GM10266 (cell line): ENCODE measurements around the gene WDR33.

Experiments
- DNase-seq: peaks from one replicate; pipeline ENCODE4 v3.0.0; 2012; ENCODE audit errors: extremely low spot score
- TF ChIP-seq, protein P1 (sequence below): IDR thresholded peaks from 2 replicates; pipeline ENCODE4 v1.5.1; 2012; ENCODE audit warnings: mild to moderate bottlenecking, low read depth; ENCODE audit not compliant: control insufficient read depth, insufficient read depth; ENCODE audit errors: missing control alignments

The WDR33 gene

DNA sequence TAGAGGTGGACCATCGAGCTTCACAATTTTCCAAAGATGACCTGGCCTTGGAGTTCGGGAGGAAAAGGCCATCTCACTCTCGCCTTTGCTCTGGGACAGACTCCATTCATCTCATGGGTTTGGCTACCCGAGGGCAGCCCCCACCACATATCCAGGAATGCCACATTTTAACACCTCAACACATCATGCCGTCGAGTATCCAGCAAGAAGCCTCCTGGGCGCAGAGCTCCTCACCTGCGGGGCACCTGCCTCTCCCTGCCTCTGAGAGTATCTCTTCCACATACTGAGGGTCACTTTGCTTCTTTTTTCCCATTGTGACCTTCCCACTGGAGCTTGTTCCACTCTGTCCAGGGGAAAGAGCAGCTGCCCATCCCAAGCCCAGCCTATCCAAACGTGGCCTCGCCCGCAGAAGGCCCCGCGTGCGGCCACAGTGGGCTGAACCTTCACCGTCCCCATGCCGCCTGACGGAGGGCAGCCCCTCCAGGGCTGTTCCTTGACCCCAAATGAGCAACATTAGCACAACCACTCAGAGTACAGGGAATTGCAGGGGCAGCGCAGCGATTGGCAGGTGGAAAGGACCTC, 130.2 kb downstream of the WDR33 start:
- DNase-seq, result no peak

DNA sequence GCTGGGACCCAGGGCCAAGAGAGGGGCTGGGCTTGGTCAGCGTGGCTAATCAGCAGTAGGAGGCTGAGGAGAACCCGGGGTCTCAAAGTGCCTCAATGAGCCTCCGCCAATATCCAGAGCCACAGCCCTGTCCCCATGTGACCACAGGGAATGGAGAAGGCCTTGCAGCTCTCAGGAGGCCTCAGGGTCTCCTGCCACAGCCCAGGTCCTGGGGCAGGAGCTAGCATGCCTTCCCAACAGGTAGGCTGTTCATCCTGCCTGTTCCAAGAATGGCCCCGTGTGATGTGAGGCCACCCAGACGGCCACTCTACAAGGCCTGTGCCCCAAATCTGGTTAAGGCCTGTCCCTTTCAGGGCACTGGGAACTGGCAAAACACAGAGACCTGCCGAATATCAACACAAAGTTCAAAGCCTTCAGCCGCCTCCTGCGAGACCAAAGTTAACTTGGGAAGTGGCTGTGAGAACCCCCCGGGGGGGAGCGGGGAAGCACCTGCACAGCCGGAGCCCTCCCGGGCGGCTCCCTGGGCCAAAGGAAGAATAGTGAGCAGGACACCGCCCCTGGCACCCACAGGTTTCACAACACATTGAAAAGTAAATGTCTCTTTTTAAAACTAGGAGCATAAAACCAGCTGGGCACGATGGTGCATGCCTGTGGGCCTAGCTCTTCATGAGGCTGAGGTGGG, 131.2 kb downstream of the WDR33 start:
- DNase-seq, result no peak
- TF ChIP-seq, protein P1, sequence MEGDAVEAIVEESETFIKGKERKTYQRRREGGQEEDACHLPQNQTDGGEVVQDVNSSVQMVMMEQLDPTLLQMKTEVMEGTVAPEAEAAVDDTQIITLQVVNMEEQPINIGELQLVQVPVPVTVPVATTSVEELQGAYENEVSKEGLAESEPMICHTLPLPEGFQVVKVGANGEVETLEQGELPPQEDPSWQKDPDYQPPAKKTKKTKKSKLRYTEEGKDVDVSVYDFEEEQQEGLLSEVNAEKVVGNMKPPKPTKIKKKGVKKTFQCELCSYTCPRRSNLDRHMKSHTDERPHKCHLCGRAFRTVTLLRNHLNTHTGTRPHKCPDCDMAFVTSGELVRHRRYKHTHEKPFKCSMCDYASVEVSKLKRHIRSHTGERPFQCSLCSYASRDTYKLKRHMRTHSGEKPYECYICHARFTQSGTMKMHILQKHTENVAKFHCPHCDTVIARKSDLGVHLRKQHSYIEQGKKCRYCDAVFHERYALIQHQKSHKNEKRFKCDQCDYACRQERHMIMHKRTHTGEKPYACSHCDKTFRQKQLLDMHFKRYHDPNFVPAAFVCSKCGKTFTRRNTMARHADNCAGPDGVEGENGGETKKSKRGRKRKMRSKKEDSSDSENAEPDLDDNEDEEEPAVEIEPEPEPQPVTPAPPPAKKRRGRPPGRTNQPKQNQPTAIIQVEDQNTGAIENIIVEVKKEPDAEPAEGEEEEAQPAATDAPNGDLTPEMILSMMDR, result no peak

More for the DNA sequence above, 130.2 kb downstream of the WDR33 start:
- TF ChIP-seq, protein P1, result no peak

DNA sequence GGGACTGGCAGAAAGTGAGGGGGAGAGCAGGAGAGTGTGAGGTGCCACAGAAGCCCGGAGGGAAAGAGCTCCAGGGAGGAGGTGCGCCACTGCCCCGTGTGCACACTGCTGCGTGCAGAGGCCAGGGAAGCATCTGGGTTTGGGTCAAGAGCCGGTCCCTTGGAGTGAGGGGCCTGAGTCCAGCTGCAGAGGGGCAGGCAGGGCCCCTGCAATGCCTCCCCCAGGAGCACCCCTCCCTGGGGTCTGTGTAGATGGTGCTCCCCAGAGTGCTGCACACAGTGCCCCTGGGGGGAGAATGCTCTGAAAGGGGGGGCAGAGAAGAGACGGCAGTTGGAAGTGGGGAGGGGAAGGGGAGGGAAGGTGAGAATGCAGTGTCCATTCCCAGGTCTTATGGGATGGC, 132.0 kb downstream of the WDR33 start:
- DNase-seq, result no peak
- TF ChIP-seq, protein P1, result no peak

DNA sequence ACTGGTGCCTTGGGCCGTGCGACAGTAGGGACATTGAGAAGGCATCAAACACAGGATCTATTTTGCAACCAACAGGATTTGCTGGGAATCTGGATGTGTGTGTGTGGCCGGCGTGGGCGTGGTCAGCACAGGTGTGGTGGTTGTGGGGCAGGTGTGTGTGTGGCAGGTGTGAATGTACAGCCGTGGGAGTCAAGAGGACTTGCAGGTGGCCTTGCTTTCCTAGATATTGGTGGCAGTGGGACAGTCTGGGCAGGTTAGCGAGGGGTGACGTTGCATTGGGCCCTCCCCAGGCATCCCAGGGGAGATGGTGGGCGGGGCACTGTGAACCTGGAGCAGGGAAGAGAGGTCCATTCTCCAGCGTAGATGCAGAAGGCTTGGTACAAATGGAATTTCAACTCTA, 132.4 kb downstream of the WDR33 start:
- TF ChIP-seq, protein P1, result no peak
- no peak for DNase-seq

DNA sequence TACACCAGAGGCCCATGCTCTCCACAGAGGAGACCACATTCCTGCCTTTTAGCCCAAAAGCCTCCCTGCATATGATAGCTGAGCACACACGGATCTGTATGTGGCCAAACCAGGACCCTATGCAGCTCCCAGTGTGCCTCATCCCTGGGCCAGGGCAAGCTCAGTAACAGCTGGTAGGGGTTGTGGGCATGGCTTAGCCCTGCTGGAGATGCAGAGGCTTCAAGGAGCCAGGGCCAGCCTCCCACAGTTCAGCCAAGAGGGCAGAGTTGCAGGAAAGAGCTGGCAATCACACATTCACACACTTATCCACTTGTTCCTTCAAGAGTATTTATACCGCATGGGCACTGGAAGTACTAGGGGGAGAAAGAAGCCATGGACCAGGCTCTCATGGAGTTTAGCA, 134.1 kb downstream of the WDR33 start:
- TF ChIP-seq, protein P1, result no peak
- DNase-seq, result no peak

DNA sequence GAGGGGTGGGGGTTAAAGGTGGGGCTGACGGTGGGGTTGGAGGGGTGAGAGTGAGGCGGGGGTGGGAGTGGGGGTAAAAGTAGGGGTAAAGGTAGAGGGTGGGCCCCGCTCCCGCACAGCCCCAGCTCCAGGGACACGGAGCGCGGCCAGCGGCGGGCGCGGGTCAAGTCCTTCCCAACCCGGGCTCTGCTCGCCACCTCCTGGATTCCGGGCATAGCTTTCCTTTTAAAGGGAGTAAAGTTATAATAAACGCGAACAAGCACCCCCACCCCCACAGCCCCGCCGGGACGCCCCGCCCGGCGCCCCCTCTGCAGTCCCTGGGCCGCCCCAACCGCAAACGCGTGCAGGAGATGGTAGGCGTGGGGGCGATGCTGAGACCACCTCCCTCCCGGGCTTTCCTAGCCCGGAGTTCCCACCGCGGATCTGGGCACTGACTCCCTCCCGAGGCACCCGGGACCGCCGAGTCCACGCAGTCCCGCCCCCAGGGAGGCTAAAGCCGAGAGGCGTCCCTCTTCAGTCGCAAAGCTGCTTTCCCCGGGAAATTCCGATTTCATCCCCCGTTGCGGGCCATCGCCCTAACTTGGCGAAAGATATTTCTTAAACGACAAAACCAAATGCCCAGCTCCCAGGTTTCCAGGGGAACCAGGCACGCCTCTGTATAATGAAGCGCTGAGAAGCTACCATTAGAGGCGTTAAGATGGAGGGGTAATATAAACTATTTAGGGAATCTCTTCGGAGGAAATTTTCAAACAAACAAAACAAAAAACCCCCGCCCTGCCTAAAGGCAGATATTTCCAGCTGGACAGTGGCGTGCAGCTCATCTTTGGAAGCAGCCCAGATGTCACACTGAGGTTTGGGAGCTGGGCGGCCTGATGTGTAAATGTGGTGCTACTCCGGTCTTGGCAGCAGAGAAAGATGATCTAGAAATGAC, 135.4 kb downstream of the WDR33 start, which contains the start of gene LIMS2:
LIMS2 (minus strand) TSS at position 200 of the 931 bp plus-strand sequence. CDS start 506 bp downstream, outside the sequence.
- no peak for DNase-seq
- TF ChIP-seq, protein P1, result no peak
